NT2/D1 (cell line): ENCODE measurements around the gene CRKL.

Experiments
- DNase-seq: peaks from one replicate; pipeline ENCODE4 v3.0.0-alpha.2; 2011; ENCODE audit warnings: low read depth, low spot score
- H3K27me3 ChIP-seq: 2 replicates; pipeline ENCODE4 v1.6.0; 2011; ENCODE audit warnings: mild to moderate bottlenecking; ENCODE audit not compliant: insufficient read length, insufficient read depth
- H3K36me3 ChIP-seq: 2 replicates; pipeline ENCODE4 v1.6.1; 2011; ENCODE audit warnings: mild to moderate bottlenecking, low read length, mixed read lengths; ENCODE audit not compliant: insufficient read depth, insufficient read length
- H3K4me1 ChIP-seq: 2 replicates; pipeline ENCODE4 v1.5.1; 2011; ENCODE audit not compliant: insufficient read depth, insufficient read length
- H3K4me3 ChIP-seq: 2 replicates; pipeline ENCODE4 v1.5.1; 2011; ENCODE audit warnings: low read depth; ENCODE audit not compliant: insufficient read length
- H3K9ac ChIP-seq: 2 replicates; pipeline ENCODE4 v1.6.0; 2011; ENCODE audit warnings: low read depth; ENCODE audit not compliant: insufficient read length
- H3K9me3 ChIP-seq: 2 replicates; pipeline ENCODE4 v1.5.1; 2011; ENCODE audit warnings: mild to moderate bottlenecking, low read length; ENCODE audit not compliant: insufficient read depth
- SUZ12 ChIP-seq: IDR thresholded peaks from 2 replicates; pipeline ENCODE4 v1.6.1; 2011; ENCODE audit not compliant: insufficient read length, insufficient read depth; ENCODE audit errors: extremely low read depth
- YY1 ChIP-seq: IDR thresholded peaks from 2 replicates; pipeline ENCODE4 v1.6.1; 2011; ENCODE audit not compliant: insufficient read length, insufficient read depth
- ZNF274 ChIP-seq: IDR thresholded peaks from 2 replicates; pipeline ENCODE4 v1.6.1; 2011; ENCODE audit warnings: mild to moderate bottlenecking, low read depth, low read length

The CRKL gene

DNA sequence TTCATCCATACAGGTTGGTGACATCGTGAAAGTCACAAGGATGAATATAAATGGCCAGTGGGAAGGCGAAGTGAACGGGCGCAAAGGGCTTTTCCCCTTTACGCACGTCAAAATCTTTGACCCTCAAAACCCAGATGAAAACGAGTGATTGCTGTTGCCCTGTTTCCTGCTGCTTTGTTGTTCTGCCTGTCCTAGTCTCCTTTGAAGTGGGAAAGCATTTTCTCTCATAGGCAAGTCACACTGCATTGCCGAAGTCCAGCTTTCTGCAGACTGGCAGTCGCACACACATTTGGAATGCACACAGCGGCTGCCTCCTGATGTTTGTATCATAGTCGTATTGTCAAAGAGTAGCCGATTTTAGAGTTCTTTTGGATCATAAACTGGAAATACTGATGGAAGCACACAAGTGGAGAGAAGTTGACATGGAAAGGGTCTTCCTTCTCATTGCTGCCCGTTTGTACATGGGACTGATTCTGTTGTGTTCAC lies 32.5 kb downstream of the CRKL start:
- DNase-seq: no peak
- Histone ChIP-seq H3K4me3 (no peak overlapping the region), H3K9me3 (no peaks in the 10 kb centered on the region), H3K36me3 (peaks cover 78% of the 10 kb centered on the region), H3K27me3 (no peaks in the 10 kb centered on the region), H3K9ac (no peak overlapping the region), H3K4me1 (no peaks in the 10 kb centered on the region)
- no peak for TF ChIP-seq ZNF274
- no peak for TF ChIP-seq YY1
- TF ChIP-seq SUZ12: no peak

DNA sequence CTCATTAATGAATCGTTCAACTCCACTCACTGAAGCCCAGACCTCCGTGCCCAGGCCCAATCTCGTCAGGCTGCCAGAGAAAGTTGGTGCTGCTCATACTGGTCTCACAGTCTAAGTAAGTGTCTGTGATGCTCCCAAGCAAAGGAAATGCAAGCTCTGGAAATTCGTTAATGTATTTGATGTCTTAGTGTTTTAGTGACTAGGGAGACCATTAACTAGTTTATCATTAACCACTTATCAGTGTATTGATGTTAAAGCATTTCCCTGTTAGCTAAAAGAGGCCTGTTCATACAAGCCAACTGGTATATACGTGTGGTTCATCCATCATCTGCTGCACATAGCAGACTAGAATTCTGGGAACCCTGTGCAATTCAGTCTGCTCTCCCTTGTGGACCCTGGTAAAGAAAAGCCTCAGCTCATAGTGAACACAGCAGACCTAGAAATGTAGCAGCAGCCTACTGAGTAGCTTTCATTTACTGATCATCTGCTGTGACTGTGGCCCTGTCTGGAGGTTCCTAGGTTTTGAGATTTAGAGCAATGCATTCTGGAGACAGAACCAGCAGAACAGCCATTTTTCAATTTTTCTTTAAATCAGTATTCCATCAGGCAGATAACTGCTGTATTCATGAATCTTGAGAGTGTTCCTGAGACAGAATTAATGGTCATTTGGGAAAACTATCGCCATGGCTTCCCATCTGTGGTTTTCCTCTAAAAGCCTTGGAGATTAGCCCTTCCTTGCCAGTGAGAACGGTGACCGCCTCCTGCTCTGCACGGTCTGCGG lies 34.1 kb downstream of the CRKL start:
- Histone ChIP-seq H3K27me3 (no peaks in the 10 kb centered on the region), H3K9ac (no peak overlapping the region), H3K4me1 (peaks cover 2% of the 10 kb centered on the region), H3K4me3 (no peak overlapping the region), H3K36me3 (peaks cover 67% of the 10 kb centered on the region), H3K9me3 (no peaks in the 10 kb centered on the region)
- TF ChIP-seq SUZ12: no peak
- TF ChIP-seq ZNF274: no peak
- no peak for TF ChIP-seq YY1
- no peak for DNase-seq

DNA sequence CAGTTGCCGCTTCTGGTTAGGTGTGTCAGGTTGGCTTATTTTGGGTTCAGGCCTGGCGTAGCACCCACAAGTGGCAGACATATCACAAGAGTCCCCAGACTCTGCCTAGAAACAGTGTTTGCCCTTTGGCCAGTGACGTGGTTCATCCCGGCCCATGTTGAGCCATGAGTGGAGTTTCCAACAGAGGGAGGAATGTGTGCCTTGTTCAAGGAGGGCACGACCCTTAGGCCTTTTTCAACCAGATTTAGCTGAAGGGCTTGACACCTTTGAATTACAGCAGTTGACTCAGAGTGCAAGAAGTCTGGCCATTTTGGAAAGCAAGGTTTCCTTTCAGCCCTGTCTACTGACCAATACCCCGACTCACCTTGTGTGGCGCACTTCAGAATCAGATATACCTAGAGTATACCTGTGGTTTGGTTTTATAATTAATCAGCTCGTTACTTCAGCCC lies 34.7 kb downstream of the CRKL start:
- Histone ChIP-seq H3K9ac (no peak overlapping the region), H3K27me3 (no peaks in the 10 kb centered on the region), H3K4me3 (no peak overlapping the region), H3K4me1 (peaks cover 2% of the 10 kb centered on the region), H3K9me3 (no peaks in the 10 kb centered on the region), H3K36me3 (peaks cover 63% of the 10 kb centered on the region)
- DNase-seq: no peak
- no peak for TF ChIP-seq ZNF274
- TF ChIP-seq YY1: no peak
- no peak for TF ChIP-seq SUZ12

DNA sequence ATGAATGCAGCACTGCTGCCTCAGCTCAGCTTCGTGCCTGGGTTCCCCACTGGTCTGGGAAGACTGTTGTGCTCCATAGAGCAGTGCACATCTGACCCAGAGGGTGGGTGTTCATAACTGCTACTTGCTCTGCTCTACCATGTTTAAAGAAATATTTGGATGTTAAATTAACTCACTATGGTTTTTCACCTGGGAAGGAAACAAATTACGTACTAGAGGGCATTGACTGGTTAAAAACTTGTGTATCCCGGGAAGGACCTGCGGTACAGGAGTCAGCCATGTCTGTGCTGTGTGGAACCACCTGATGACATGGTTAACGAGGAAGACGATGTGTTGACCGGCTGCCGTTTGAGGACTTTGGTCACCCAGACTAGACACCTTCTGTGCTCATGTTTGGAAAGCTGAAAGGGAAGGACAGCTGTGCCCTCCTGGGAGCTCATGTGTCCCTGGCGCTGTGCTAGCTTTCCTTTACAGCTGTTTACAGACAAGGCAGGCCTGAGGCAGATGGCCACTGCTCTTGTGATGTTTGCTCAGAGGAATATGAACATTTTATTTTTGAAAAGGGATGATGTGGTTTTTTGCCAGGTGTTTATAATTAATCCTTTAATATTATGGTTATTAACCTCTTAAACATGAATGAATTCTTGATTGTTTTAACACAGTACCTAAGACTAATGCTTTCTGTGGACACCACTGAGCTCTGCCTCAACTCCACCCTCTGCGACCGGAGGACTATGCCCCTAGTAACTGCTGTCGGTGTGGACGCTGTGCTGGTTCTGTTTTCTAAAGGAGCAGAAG lies 35.5 kb downstream of the CRKL start:
- Histone ChIP-seq H3K9me3 (no peaks in the 10 kb centered on the region), H3K9ac (no peak overlapping the region), H3K36me3 (peaks cover 59% of the 10 kb centered on the region), H3K27me3 (no peaks in the 10 kb centered on the region), H3K4me1 (peaks cover 2% of the 10 kb centered on the region), H3K4me3 (no peak overlapping the region)
- TF ChIP-seq YY1: no peak
- no peak for TF ChIP-seq SUZ12
- TF ChIP-seq ZNF274: no peak
- no peak for DNase-seq

DNA sequence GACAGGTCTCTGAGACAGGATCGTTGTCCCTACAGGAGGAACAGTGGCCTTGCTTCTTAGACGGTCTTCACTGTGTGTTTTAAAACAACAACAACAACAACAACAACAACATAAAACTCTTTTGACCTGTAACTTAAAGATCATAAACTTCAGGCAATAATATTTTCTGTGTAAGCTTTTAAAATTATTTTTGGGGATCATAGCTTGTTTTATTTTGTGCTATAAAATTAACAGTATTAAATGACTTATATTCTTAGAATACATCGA lies 36.1 kb downstream of the CRKL start:
- DNase-seq: no peak
- Histone ChIP-seq H3K27me3 (no peaks in the 10 kb centered on the region), H3K36me3 (peaks cover 56% of the 10 kb centered on the region), H3K4me3 (no peak overlapping the region), H3K4me1 (peaks cover 2% of the 10 kb centered on the region), H3K9ac (no peak overlapping the region), H3K9me3 (no peaks in the 10 kb centered on the region)
- TF ChIP-seq YY1 (no peak), ZNF274 (no peak), SUZ12 (no peak)

DNA sequence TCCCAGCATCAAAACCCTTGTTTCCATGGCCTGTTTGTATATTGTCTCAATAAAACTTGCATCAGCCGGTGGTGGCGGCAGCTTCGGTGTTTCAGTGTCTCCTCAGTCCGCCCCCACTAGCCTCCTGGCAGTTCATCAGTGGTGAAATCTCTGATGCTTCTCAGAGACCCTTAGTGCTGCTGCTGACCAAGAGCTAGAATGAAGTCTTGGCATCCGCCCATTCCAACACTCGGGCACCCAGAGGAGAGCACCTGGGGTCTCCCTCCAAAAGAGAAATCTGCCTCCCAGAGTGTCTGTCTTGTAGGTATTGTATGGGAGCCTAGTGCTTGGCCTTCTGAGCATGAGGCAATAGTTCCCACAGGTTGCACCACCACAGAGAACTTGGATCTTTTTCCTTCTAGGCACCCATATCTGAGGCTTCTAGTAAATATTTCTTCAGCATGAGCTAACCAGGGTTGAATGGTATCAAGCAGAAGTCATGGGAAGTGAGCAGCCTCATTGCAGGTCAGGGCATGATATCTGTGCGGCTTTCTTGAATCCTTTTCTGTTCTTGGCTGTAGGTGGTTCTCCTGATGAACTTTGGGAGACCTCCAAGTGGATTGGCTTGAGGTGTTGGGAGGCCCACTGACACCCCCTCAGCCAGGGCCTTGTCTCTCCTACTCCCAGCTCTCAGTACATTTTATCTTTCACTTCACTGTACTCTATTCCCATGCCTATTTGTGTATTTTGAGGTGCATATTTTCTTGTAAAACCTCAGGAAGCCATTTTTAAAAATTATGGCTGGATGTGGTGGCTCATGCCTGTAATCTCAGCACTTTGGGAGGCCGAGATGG lies 36.7 kb downstream of the CRKL start:
- Histone ChIP-seq H3K9me3 (no peaks in the 10 kb centered on the region), H3K9ac (no peak overlapping the region), H3K27me3 (no peaks in the 10 kb centered on the region), H3K4me1 (peaks cover 2% of the 10 kb centered on the region), H3K4me3 (no peak overlapping the region), H3K36me3 (peaks cover 51% of the 10 kb centered on the region)
- TF ChIP-seq YY1: no peak
- no peak for TF ChIP-seq ZNF274
- no peak for TF ChIP-seq SUZ12
- no peak for DNase-seq

DNA sequence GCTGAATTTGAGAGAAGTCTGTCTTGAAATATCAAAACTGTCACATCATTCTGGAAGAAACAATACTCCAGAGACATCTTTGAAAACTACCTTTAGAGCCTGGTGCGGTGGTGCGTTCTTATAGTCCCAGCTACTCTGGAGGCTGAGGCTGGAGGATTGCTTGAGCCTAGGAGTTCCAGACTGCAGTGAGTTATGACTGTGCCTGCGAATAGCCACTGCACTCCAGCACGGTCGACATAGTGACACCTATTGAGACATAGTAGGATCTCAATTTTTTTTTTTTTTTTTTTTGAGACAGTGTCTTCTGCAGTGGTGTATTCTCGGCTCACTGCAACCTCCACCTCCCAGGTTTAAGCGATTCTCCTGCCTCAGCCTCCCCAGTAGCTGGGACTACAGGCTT lies 38.3 kb downstream of the CRKL start:
- Histone ChIP-seq H3K4me1 (peaks cover 2% of the 10 kb centered on the region), H3K36me3 (peaks cover 38% of the 10 kb centered on the region), H3K4me3 (no peak overlapping the region), H3K9me3 (no peaks in the 10 kb centered on the region), H3K9ac (no peak overlapping the region), H3K27me3 (no peaks in the 10 kb centered on the region)
- TF ChIP-seq ZNF274: no peak
- no peak for TF ChIP-seq SUZ12
- no peak for DNase-seq
